Measurements from ENCODE around the gene GALNT2.

Gene GALNT2

DNA sequence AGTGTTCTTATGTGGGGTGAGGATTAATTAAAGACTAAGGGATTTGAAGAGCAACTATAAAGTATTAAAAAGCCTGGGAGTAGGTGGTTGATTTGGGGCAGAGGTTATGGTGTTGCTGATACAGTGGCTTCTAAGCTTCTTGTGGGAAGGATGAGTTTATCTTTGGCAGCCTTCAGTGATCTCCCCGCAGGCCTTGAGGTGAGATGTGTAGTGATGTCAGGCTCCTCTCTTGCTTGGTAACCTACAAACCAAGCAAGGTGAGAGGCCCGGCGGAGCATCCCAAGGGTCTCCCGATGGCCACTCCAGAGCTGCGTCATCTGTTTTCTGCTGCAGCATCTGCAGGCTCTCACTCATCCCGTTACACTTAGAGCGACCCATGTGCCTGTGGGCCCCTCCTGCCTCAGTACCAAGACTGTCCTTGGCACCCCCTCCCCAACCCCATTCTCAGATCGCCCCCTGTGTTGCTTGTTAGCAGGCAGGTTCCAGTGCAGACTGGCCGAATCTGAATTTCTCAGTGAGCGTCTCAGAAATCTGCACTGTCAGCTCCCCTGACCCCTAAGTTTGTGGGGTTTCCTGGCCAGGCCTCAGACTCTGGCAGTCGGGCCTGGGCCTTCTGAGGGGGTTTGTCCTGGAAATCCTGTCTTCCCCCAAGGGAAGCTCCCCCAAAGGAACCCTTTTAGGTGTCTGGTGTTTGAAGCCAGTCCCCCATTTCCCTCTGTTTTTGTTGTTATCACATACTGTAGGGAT, 77.9 kb downstream of the GALNT2 start:
- no peak for DNase-seq (ENCODE audit: low read depth)
- TF ChIP-seq, protein P1, sequence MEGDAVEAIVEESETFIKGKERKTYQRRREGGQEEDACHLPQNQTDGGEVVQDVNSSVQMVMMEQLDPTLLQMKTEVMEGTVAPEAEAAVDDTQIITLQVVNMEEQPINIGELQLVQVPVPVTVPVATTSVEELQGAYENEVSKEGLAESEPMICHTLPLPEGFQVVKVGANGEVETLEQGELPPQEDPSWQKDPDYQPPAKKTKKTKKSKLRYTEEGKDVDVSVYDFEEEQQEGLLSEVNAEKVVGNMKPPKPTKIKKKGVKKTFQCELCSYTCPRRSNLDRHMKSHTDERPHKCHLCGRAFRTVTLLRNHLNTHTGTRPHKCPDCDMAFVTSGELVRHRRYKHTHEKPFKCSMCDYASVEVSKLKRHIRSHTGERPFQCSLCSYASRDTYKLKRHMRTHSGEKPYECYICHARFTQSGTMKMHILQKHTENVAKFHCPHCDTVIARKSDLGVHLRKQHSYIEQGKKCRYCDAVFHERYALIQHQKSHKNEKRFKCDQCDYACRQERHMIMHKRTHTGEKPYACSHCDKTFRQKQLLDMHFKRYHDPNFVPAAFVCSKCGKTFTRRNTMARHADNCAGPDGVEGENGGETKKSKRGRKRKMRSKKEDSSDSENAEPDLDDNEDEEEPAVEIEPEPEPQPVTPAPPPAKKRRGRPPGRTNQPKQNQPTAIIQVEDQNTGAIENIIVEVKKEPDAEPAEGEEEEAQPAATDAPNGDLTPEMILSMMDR (IDR thresholded peaks at IDR 0.05; ENCODE audit: control insufficient read depth, insufficient read depth, low read depth, low read length, missing control alignments): no peak
- H3K4me3 ChIP-seq (ENCODE audit: control insufficient read depth, low read depth, low read length): no peak overlapping the region

DNA sequence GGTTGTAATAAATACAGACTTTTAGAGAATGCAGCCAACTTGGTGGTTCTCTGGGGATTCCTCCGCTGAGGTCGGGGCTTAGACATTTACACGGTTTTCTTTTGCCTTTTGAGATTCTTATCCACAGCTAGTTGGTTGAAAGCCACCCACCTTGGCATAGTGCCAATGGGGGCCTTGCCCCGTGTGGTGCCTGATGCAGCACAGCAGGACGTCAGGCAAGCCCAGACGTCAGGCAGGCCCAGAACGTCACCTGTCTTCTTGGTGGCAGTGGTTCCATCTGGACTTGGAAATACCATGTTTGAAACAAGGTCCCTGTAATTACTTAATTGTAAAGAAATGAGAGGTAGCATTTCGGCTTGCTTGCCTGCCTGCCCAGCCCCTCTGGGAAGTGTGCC, 78.5 kb downstream of the GALNT2 start:
- DNase-seq (ENCODE audit: low read depth): no peak
- no peak overlapping the region for H3K4me3 ChIP-seq (ENCODE audit: control insufficient read depth, low read depth, low read length)
- TF ChIP-seq, protein P1 (IDR thresholded peaks at IDR 0.05; ENCODE audit: control insufficient read depth, insufficient read depth, low read depth, low read length, missing control alignments): no peak

DNA sequence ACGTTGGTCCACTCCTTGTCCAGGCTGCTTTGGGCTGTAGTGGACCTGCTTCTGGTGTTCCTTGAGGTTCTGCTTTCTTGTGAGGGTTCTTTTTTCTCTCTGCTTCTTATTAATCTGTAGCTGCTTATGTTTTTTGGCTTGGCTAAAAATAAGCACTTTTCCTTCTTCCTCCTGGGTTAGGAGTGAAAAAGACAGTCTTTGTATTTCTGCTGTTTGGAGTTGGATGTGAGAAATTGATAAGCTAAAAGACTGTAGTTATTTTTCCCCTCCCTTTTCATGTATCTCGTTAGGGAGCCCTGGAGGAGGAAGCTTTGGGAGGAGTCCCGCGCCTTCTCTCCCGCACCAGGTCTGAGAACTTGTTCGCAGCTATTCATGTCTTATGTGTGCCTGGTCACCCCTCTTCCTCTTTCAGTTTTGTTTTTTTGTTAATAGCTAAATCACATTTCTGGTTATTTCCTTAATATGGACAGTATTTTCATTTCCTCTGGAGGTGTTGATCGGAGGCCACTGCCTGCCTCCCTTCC, 79.0 kb downstream of the GALNT2 start:
- no peak overlapping the region for H3K4me3 ChIP-seq (ENCODE audit: control insufficient read depth, low read depth, low read length)
- TF ChIP-seq, protein P1 (IDR thresholded peaks at IDR 0.05; ENCODE audit: control insufficient read depth, insufficient read depth, low read depth, low read length, missing control alignments): no peak
- no peak for DNase-seq (ENCODE audit: low read depth)

DNA sequence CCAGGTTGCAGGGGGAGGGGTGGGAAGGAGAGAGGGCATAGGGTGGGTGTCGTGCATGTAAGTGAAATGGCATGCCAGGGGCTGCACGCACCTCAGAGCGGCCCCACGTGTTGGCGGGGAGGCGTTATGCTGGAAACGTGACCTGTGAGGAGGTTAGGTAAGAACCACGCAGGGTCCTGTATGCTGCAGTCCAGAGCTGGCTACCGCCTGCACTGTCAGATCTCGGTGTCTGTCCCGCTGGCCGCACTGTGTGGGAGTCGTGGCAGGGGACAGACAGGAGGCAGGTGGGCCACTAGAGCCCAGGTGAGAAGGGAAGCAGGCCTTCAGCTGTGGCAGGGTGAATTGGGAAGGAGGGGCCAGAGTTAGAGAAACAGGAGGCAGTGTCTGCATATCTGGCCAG, 79.7 kb downstream of the GALNT2 start:
- no peak for DNase-seq (ENCODE audit: low read depth)
- TF ChIP-seq, protein P1 (IDR thresholded peaks at IDR 0.05; ENCODE audit: control insufficient read depth, insufficient read depth, low read depth, low read length, missing control alignments): no peak
- no peak overlapping the region for H3K4me3 ChIP-seq (ENCODE audit: control insufficient read depth, low read depth, low read length)

DNA sequence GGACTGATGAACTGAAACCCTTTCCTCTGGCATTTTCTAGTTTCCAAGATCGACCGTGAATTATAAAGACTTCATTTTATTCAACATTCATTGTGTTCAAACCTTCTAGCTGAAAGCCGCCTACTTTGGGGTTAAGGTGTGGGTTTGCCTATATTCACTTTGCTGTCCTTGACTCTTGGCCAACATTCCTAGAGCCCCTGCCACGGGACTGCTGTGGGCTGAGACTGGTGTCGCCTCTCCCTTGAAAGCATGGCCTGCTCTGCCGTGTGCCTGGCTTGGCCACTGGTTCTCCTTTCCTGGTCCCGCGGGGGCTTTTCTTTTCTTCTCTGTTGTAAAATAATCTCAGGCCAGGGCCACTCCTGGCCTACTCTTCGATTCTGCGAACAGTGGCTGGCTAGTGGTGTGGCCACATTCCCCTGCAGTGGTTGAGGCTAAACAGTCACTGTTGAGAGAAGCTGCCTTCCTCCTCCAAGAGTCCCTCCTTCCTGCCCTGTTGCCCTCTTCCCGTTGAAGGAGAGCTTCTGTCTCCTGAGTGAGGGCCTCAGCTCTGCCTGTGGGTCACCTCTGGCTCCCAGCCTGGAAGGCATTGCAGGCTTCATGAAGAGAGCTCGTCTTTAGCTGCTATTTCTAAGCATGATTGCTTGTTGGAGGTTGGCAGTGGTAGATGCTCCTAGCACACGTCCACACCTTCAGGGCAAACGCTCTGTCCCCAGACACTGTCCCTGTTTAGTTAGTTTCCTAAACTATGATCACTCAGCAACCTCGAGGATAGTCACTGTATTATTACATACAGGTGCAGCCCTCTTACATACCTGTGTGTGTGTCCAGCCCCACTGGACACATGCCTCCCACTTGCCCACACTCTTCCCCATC, 80.5 kb downstream of the GALNT2 start:
- no peak for DNase-seq (ENCODE audit: low read depth)

DNA sequence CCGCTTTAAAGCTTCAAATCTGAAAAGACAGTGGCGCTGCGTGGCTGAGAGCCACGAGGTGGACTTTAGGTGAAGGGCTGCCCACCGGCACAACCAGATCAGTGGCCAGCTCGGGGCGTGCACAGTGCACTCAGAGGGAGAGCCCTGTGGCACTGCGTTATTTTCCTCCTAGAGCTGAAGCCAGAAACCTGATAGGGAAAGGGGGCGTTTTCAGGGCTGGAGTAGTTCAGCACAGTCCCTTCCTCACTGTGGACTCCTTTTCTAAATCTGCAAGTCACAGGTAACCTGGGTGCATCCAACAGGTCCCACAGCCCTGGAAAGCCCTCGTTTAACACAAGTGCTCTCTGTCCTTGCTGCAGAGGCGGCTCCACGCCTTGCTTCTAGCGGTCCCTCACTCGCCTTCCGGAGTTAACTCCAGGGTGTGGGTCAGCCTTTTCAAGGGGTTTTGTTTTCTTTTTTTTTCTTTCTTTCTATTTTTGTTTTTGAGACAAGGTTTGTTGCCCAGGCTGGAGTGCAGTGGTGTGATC, 81.2 kb downstream of the GALNT2 start:
- DNase-seq (ENCODE audit: low read depth): no peak
- no peak overlapping the region for H3K4me3 ChIP-seq (ENCODE audit: control insufficient read depth, low read depth, low read length)

More for the DNA sequence above, 80.5 kb downstream of the GALNT2 start:
- H3K4me3 ChIP-seq (ENCODE audit: control insufficient read depth, low read depth, low read length): no peak overlapping the region
- TF ChIP-seq, protein P1 (IDR thresholded peaks at IDR 0.05; ENCODE audit: control insufficient read depth, insufficient read depth, low read depth, low read length, missing control alignments): no peak

More for the DNA sequence above, 81.2 kb downstream of the GALNT2 start:
- TF ChIP-seq, protein P1 (IDR thresholded peaks at IDR 0.05; ENCODE audit: control insufficient read depth, insufficient read depth, low read depth, low read length, missing control alignments): no peak
